ENCODE data around the gene TRHDE.

The TRHDE gene, protein sequence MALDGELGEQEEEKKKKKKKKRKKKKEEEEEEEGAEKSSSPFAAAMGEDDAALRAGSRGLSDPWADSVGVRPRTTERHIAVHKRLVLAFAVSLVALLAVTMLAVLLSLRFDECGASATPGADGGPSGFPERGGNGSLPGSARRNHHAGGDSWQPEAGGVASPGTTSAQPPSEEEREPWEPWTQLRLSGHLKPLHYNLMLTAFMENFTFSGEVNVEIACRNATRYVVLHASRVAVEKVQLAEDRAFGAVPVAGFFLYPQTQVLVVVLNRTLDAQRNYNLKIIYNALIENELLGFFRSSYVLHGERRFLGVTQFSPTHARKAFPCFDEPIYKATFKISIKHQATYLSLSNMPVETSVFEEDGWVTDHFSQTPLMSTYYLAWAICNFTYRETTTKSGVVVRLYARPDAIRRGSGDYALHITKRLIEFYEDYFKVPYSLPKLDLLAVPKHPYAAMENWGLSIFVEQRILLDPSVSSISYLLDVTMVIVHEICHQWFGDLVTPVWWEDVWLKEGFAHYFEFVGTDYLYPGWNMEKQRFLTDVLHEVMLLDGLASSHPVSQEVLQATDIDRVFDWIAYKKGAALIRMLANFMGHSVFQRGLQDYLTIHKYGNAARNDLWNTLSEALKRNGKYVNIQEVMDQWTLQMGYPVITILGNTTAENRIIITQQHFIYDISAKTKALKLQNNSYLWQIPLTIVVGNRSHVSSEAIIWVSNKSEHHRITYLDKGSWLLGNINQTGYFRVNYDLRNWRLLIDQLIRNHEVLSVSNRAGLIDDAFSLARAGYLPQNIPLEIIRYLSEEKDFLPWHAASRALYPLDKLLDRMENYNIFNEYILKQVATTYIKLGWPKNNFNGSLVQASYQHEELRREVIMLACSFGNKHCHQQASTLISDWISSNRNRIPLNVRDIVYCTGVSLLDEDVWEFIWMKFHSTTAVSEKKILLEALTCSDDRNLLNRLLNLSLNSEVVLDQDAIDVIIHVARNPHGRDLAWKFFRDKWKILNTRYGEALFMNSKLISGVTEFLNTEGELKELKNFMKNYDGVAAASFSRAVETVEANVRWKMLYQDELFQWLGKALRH

DNA sequence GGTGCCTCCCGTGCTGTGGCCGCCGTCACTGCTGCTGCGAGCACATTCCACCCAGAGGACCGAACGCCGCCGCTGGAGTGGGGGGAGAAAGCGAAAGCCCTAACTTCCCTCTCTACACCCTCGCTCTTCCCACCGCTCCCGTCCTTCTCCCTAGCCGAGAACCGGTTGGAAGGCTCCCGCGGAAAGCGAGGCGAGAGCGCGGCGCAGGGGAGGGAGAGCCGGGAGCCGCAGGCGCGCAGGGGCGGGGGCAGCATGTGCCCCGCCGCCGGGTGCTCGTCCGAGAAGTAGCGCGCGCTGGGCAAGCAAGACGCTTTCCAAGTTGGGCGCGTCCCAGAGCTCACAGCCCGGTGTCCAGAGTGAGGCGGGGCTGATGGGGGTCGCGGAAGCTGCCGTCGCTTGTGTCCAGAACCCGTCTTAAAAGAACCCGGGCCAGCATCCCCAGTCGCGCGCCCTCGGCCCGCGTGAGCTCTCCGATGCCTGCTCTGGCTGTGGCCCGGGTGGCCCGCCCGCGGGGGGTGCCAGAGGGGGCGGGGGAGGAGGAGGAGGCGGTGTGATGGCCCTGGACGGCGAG is at the start of gene TRHDE:
Gene TRHDE, plus strand, starts transcription at position 280 of the 571 bp plus-strand sequence. Its CDS starts 274 bp downstream, at position 554.
- DNase-seq, result peak; percentile 55

DNA sequence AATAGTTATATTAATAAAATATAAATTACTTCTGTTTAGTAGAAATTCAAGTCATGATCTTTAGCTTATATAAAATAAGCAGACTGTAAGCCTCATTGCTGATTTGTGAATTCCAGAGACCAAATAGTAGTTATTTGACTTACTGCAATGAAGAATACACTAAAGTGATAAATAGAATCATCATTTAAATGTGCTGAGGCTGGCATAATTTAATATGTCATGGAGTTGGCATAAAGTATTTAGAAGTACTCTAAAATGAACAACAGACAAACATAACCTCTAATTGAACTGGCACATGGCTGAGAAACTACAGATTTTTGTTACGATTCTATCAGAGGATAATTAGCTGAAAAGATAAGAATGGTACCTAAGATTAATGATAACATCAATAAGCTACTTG is 45.7 kb upstream of the TRHDE start:
- DNase-seq, result no peak

DNA sequence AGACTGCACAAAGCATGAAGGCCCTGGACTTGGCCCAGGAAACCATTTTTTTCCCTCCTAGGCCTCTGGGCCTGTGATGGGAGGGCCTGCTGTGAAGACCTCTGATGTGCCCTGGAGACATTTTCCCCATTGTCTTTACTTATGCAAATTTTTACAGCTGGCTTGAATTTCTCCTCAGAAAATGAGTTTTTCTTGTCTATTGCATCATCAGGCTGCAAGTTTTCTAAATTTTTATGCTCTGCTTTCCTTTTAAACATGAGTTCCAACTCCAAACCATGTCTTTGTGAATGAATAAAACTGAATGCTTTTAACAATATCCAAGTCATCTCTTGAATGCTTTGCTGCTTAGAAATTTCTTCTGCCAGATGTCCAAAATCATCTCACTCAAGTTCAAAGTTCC is 43.7 kb upstream of the TRHDE start:
- DNase-seq, result no peak

- no peak for DNase-seq
Observed at GRCh38 chr12:72230589-72230988, 41.6 kb upstream of the TRHDE start.

- DNase-seq, result no peak
Observed at GRCh38 chr12:72234886-72235285, 37.3 kb upstream of the TRHDE start.

- no peak for DNase-seq
Observed at GRCh38 chr12:72236071-72236705, 36.0 kb upstream of the TRHDE start.

- no peak for DNase-seq
Observed at GRCh38 chr12:72241552-72241951, 30.6 kb upstream of the TRHDE start.

GRCh38 chr12:72242946-72243345 is 29.2 kb upstream of the TRHDE start:
- DNase-seq, result no peak

DNA sequence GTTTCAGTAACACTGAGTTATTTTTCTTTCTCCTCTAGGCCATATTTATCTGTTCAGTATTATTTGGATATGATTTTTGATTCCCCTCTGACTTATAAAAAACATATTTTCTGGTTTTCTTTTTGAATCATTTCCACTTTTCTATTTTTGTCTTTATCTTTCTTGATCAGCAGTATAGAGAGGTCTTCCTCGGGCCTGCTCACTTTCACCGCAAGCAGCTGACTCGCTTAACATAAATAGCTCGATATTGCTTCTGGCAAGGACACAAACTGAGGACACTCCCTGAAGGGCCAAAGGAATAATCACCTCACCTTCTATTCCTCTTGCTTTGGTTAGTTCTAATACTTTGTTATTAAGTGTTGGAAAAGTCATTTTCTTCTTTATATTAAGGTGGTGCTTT is 25.8 kb upstream of the TRHDE start:
- no peak for DNase-seq

DNA sequence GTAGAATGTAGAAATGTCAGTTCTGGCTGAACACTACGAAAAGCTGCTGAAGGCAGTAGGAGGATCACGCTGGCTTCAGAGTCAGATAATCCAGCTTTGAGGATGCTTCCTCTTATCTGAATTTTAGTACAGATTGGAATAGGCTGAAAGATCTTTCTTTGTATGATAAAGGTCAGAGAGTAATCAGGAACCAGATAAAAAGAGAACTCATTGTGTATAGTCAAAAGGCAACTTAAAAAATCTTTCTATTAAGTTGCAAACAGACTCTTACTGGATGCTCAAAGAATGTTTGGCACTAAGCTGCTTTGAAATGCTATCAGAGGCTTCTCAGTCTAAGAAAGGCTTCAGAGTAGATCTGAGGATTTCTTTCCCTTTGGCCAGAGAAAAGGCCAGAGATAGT is 21.8 kb upstream of the TRHDE start:
- no peak for DNase-seq

DNA sequence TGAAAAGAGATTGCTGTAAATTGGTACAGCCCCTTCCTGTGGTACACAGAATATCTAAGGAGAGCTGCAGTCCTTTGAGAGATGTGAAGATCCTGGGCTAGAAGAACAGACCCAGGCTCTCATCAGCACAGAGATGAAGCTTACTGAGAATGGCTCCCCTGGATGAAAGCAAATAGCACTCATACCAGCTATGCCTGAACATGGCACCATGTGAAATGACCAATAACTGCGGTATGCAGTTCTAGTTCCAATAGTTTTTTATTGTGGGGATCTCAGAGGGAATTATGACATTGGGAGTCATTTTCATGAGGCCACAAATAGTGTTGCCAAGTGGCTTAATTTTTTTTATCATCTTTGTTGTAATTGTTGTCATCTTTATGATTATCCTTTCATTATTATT is 15.4 kb upstream of the TRHDE start:
- no peak for DNase-seq

DNA sequence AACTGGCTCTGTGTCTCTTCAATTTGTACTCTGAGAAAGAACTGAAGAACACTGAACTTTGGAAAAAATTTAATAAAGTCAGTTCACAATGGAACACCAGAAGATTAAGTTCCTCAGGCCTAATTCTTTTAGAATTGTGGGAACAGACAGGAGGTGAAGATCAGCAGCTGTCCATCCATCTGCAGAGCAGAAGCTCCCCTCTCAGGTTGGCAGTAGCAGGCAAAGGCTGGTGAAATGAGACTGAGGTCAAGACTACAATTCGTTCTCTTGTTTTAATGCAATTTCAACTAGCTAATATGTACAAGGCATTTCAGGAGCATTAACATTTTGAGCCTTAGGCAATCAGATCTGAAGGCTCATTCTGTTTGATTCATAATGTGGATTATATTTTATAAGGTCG is 10.3 kb upstream of the TRHDE start:
- DNase-seq, result no peak

DNA sequence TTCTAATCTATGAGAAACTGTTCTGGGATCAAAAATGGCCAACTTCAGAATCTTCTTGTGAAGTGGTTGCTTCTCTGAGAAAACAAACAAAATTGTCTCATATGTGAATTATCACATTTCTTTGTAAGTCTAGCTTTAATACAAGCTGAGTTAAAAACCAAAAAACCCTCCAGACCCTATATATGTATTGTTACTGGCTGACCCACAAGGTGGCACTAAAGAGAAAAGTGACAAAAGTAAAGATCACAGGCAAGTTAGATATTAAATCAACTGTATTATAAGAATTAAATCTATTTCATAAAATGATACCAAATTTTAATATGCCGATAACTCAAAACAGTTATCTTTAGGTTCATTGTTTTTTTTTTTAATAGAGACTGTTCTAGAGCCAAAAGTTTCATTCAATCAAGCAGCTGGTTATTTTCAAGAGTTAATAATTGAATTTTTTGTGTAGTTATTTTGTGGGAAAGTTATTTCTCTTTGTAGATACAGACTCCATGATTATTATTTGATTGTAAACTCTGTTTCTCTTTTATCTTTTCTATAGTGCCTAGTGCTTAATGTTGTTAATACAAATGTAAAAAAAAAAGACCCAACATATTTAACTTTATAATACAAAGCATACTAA is 7.5 kb upstream of the TRHDE start:
- DNase-seq, result no peak

DNA sequence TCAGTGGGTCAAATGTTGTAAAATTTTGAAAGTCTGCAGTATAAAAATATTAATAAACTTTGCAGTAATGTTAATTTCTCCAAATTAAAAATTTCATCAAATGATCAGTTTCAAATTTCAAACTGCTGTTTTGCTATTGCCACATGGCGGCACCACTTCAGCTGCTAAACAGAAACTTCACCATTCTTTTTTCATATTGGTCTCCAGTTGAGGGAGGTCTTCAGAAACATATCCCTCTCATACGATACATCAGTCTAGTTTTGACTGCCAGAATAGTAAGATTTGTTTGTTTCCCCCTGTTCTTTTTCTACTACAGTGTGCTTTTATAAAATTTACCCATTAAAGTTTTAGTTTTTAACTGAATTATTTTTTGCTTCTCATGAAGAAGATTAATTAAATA is 4.2 kb upstream of the TRHDE start:
- DNase-seq, result no peak

DNA sequence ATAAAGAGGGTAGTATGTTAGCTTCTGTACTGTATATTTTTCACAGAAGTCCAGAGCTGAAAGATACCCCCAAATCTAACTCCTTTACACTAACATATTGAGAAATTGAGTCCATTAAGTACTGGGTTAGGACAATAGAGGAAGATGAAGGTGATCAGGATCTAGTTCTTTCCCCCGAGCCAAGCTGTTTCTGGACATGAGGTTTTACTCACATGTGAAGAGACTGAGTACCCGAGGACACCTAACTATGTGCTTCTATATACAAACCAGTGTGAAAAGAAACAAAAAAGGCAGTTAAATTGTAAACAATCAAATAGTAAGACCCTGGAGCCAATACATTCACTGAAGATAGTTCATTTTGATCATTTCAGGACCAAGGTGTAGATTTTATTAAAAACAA is 3.8 kb upstream of the TRHDE start:
- no peak for DNase-seq

GRCh38 chr12:72269491-72269890 is 2.7 kb upstream of the TRHDE start:
- no peak for DNase-seq

- no peak for DNase-seq
Observed at GRCh38 chr12:72270246-72270645, 1.9 kb upstream of the TRHDE start.

DNA sequence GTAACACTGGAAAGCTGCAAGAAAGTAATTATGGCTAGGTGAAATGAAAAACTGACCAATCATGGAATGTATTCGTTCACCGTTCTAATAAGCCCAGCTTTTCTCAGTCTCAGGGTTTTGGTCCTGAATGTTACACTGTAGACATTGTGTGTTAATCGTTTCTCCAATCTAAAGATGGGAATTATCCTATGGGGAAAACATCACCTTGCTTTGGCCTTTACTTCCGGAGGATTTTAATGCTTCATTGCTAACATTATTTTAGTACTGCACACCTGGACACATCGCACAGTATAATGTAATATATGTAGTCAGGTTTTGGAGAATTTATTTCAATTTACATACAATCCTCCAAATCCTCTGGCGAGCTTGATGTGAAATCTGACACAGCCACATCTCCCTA is 1.2 kb upstream of the TRHDE start:
- DNase-seq, result no peak

GRCh38 chr12:72271451-72272090 is 599 bp upstream of the TRHDE start:
- DNase-seq, result peak; percentile 66

DNA sequence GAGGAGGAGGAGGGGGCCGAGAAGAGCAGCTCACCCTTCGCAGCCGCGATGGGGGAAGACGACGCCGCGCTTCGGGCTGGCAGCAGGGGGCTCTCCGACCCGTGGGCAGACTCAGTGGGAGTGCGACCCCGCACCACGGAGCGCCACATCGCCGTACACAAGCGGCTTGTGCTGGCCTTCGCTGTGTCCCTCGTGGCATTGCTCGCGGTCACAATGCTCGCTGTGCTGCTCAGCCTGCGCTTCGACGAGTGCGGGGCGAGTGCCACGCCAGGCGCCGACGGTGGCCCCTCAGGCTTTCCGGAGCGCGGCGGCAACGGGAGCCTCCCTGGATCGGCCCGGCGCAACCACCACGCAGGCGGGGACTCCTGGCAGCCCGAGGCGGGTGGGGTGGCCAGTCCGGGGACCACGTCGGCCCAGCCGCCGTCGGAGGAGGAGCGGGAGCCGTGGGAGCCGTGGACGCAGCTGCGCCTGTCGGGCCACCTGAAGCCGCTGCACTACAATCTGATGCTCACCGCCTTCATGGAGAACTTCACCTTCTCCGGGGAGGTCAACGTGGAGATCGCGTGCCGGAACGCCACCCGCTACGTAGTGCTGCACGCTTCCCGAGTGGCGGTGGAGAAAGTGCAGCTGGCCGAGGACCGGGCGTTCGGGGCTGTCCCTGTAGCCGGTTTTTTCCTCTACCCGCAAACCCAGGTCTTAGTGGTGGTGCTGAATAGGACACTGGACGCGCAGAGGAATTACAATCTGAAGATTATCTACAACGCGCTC is 745 bp downstream of the TRHDE start:
- peak; percentile 32 for DNase-seq

DNA sequence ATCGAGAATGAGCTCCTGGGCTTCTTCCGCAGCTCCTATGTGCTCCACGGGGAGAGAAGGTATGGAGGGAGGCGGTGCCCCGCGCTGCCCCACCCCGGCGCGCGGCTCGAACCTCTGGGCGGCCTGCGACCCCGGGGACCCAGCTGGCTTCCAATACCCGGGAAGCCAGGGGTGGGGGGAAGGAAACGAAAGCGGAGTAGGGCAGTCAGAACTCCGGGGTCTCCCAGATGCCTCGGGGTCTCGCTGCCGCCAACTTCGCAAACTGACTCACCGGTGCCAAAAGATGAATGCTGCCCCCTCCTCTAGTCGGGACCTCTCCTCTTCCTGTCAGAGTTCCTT is 1.3 kb downstream of the TRHDE start:
- DNase-seq, result no peak
